VCaP (cell line): Measurements from ENCODE around the gene ECSIT.

Experiments
- H3K27ac ChIP-seq: fragments of 450-650 bp; 2 replicates; pipeline ENCODE4 v1.5.1; 2017
- TF ChIP-seq, protein P1 (sequence below): fragments of 450-650 bp; conservative IDR thresholded peaks from 2 replicates; pipeline ENCODE4 v1.5.1; 2017; ENCODE audit warnings: mild to moderate bottlenecking, moderate library complexity

Gene ECSIT

DNA sequence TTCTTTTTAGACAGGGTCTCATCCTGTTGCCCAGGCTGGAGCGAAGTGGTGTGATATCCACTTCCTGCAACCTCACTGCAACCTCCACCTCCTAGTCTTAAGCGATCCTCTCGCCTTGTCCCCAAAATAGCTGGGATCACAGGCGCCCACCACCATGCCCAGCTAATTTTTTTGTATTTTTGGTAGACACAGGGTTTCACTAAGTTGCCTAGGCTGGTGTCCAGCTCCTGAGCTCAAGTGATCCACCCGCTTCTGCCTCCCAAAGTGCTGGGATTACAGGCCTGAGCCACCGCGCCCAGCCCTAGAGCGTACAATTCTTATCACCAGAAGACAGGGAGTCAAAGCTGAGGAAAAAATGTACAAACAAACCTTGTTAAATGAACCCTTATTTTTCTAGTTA is 34.6 kb upstream of the ECSIT start:
- TF ChIP-seq, protein P1, sequence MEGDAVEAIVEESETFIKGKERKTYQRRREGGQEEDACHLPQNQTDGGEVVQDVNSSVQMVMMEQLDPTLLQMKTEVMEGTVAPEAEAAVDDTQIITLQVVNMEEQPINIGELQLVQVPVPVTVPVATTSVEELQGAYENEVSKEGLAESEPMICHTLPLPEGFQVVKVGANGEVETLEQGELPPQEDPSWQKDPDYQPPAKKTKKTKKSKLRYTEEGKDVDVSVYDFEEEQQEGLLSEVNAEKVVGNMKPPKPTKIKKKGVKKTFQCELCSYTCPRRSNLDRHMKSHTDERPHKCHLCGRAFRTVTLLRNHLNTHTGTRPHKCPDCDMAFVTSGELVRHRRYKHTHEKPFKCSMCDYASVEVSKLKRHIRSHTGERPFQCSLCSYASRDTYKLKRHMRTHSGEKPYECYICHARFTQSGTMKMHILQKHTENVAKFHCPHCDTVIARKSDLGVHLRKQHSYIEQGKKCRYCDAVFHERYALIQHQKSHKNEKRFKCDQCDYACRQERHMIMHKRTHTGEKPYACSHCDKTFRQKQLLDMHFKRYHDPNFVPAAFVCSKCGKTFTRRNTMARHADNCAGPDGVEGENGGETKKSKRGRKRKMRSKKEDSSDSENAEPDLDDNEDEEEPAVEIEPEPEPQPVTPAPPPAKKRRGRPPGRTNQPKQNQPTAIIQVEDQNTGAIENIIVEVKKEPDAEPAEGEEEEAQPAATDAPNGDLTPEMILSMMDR = no peak
- H3K27ac ChIP-seq = no peak overlapping the region

DNA sequence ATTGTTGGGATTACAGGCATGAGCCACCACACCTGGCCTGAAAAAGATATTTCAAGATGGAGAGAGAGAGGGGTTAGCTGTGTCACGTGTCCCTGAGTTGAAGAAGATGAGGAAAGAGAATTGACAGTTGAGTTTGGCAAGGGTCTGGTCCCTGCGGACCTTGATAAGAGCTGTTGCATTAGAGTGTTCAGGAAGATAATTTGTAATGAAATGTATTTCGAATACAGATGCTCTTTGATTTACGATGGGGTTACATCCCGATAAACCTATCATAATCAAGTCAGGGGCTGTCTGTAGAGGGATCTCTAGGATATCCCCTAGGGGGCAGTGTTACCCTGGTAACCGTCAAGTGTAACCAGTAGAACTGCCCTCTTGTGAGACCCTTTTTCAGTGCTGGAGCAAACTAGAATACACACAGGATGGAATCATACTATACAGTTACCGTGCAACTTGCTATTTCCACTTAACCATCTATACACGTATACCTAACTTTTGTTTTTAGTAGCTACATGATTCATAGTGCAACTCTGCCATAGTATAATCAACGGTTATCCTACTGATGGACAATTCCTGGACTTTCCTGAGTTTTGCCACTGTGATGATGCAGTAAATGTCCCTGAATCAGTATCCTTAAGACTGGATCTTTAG is 31.6 kb upstream of the ECSIT start:
- TF ChIP-seq, protein P1 = peak; percentile 79
- H3K27ac ChIP-seq = peak overlapping the region; percentile 83

DNA sequence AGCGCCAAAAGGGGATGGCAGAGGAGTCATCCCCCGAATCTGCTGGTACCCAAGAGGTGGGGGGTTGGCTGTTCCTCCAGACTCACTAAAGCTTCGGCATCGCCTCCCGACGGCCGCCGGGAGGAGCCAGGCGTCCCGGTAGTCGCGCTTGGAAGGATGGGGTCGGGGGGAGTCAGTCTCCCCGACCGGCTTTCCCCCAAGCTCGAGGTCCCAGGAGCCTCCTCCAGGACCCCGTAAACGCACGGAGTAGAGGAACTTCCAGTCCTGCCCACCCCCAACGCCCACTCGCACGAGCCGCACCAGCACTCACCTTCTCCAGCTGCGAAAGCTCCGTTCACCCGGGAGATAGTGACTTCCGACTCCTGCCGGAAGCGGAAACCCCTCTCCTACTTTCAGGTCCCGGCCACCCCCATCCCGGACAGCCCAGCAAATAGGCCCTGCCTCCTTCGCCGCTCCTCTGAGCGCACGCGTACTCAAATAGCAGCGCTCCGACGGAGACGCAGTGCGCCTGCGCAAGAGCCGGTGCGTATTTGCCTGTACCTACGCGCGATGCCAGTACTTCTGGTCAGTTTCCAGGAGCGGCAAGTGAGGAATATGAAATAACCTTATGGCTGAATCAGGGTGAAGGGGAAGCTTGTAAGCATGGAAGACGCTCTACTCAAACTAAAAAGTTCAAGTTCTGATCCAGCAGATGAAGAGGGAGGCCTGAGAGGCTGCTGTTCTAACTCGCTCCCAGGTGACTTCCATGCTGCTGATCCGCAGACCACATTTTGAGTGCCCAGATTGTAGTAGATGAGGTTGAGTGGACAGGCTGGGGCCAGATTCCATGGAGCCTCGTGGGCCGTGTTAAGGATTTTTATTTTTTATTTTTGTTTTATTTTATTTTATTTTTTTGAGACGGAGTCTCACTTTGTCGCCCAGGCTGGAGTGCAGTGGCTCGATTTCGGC is 30.2 kb upstream of the ECSIT start, which contains the start of gene ELOF1:
Gene ELOF1, minus strand, starts transcription at position 350 of the 948 bp plus-strand sequence. CDS start 4,883 bp downstream, outside the sequence.
- peak within 1 kb of the TSS; percentile 83 for H3K27ac ChIP-seq
- TF ChIP-seq, protein P1 = peak; percentile 37

DNA sequence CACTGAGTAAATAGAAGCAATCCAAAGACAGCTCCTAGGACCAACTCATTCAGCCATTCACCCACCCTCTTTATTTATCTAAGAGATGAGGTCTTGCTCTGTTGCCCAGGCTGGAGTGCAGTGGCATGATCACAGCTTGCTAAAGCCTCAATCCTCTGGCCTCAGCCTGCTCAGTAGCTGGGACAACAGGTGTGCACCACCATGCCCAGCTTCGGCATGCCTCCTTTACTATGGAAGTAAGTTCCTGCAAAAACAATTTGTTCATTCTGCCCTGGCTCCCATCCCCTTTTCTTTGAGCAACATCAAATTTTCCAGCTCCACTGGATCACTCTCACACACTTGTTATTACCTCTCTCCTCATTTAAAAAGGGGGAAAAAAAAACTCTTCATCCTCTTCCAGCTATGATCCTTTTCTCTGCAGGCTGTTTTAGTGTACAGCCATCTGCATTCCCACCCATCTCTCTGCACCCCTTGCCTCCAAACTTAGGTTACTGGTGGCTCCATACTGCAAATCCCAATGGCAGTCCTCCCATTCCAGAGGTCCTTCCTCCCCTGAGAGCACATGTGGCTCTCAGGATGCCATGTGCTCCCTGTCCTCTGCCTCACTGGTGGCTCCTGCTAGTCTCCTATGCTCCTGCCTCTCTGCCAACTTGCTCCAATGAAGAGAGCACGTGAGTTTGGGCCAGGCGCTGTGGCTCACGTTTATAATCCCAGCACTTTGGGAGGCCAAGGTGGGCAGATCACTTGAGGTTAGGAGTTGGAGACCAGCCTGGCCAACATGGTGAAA is 27.9 kb upstream of the ECSIT start:
- TF ChIP-seq, protein P1 = no peak
- no peak overlapping the region for H3K27ac ChIP-seq

DNA sequence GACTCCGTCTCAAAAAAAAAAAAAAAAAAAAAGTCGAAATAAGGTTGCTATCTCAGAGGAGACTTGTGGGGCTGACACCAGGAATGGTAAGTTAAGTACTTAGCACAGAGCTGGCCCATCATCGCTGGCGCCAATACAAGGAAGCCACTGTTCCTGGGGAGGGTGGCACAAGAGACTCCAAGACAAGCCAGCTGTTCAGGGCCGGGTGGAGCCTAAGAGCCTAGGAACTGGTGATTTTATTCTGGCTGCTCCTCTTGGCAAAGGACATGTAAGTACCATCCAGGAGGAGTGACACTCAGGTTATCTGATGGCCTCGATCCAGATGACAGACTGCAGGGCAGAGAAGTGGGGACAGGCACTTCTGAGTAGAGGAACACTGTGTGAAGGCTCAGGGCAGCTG is 26.3 kb upstream of the ECSIT start:
- no peak overlapping the region for H3K27ac ChIP-seq
- TF ChIP-seq, protein P1 = no peak

DNA sequence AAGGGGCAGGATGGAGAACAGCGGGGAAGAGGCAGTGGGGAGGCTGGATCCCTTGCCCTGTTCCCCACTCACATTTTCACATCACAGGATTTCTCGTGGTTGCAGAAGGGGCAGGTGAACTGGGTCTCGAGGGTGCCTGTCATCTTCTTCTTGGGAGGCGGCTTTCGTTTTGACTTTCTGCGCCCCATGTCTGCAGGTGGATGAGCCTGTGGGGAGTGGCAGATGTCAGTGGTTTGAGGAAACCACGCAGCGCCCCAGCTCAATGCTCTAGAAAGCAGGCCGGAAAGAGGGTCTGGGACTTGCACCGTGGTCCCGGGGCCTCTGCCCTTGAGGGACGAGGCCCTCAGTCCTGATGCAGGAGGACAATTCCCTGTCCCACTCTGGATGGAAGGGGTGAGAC is 25.2 kb upstream of the ECSIT start:
- TF ChIP-seq, protein P1 = no peak
- H3K27ac ChIP-seq = no peak overlapping the region
